DND-41 (cell line): ENCODE results near the gene RPUSD1.

Experiments used
- ATAC-seq: fragments of 200-7000 bp; cut with Tn5 transposase; 3 replicates; pipeline ENCODE4 v1.9.1; 2021; ENCODE audit warnings: low read depth; ENCODE audit not compliant: insufficient read depth
- DNase-seq: peaks from one replicate; pipeline ENCODE4 v3.0.0-alpha.2; 2020
- H2AFZ ChIP-seq: 2 replicates; pipeline ENCODE4 v1.6.0; 2012; ENCODE audit warnings: low read depth, low read length
- H3K27ac ChIP-seq: 2 replicates; pipeline ENCODE4 v1.5.1; 2012; ENCODE audit warnings: low read length, inconsistent platforms
- H3K27me3 ChIP-seq: fragments of 200-600 bp; sonication (generic); 2 replicates; pipeline ENCODE4 v1.6.0; 2012; ENCODE audit warnings: low read length, mild to moderate bottlenecking, inconsistent platforms; ENCODE audit not compliant: insufficient read depth, poor library complexity
- H3K36me3 ChIP-seq: 2 replicates; pipeline ENCODE4 v1.5.1; 2012; ENCODE audit warnings: low read length, inconsistent platforms; ENCODE audit not compliant: insufficient read depth
- H3K4me1 ChIP-seq: 2 replicates; pipeline ENCODE4 v1.5.1; 2012; ENCODE audit warnings: mild to moderate bottlenecking, low read length; ENCODE audit not compliant: insufficient read depth
- H3K4me2 ChIP-seq: 2 replicates; pipeline ENCODE4 v1.6.0; 2012; ENCODE audit warnings: mild to moderate bottlenecking, moderate library complexity, low read length, inconsistent platforms; ENCODE audit not compliant: insufficient read depth
- H3K4me3 ChIP-seq, 2 experiments: fragments of 200-600 bp in 1 of 2; shearing (Covaris generic) in 1 of 2; 2 replicates each; pipeline ENCODE4 v1.5.1; 2012 to 2016; ENCODE audit warnings: inconsistent platforms in 2 of 2, low read length in 2 of 2, mild to moderate bottlenecking in 2 of 2, low read depth in 1 of 2, moderate library complexity in 1 of 2
- H3K79me2 ChIP-seq: 2 replicates; pipeline ENCODE4 v1.6.0; 2012; ENCODE audit warnings: low read length, inconsistent platforms; ENCODE audit not compliant: insufficient read depth
- H3K9ac ChIP-seq: 2 replicates; pipeline ENCODE4 v1.6.0; 2012; ENCODE audit warnings: low read depth, mild to moderate bottlenecking, inconsistent platforms, low read length, moderate library complexity
- H3K9me3 ChIP-seq: 2 replicates; pipeline ENCODE4 v1.5.1; 2012; ENCODE audit warnings: low read length, moderate library complexity, mild to moderate bottlenecking, inconsistent platforms; ENCODE audit not compliant: insufficient read depth, severe bottlenecking
- H4K20me1 ChIP-seq: 2 replicates; pipeline ENCODE4 v1.6.0; 2012; ENCODE audit warnings: low read length; ENCODE audit not compliant: insufficient read depth
- EZH2 ChIP-seq: IDR thresholded peaks from 3 replicates; pipeline ENCODE4 v1.6.1; 2012; ENCODE audit warnings: borderline replicate concordance, low read depth, mild to moderate bottlenecking, moderate library complexity, low read length, inconsistent platforms; ENCODE audit not compliant: severe bottlenecking
- TF ChIP-seq, protein P1 (sequence below): IDR thresholded peaks from 2 replicates; pipeline ENCODE4 v1.5.1; 2012; ENCODE audit warnings: borderline replicate concordance, low read length, moderate library complexity, mild to moderate bottlenecking; ENCODE audit not compliant: poor library complexity, severe bottlenecking; ENCODE audit errors: extremely low read depth

RPUSD1 gene

DNA sequence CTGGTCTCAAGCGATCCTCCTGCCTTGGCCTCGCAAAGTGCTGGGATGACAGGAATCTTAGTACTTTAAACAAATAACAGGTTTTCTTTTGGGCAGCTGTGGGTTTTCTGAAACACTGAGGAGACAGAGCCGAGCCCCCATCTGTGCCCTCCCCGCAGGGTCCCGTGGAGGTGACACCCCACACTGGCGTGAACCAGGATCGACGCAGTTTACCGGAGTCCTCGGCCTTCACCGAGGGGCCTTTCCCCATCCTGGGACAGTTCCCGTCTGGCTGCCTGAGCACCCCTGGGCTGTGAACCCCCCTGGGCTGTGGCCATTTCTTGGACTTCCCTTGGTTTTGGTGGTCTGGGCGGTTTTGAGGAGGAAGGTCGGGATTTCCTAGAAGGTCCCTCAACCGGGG is 27.7 kb upstream of the RPUSD1 start:
- no peak for TF ChIP-seq EZH2
- TF ChIP-seq, protein P1, sequence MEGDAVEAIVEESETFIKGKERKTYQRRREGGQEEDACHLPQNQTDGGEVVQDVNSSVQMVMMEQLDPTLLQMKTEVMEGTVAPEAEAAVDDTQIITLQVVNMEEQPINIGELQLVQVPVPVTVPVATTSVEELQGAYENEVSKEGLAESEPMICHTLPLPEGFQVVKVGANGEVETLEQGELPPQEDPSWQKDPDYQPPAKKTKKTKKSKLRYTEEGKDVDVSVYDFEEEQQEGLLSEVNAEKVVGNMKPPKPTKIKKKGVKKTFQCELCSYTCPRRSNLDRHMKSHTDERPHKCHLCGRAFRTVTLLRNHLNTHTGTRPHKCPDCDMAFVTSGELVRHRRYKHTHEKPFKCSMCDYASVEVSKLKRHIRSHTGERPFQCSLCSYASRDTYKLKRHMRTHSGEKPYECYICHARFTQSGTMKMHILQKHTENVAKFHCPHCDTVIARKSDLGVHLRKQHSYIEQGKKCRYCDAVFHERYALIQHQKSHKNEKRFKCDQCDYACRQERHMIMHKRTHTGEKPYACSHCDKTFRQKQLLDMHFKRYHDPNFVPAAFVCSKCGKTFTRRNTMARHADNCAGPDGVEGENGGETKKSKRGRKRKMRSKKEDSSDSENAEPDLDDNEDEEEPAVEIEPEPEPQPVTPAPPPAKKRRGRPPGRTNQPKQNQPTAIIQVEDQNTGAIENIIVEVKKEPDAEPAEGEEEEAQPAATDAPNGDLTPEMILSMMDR = no peak
- no peaks in the 10 kb centered on the region for H4K20me1 ChIP-seq
- H3K9ac ChIP-seq = no peak overlapping the region
- H3K4me2 ChIP-seq = no peak overlapping the region
- DNase-seq (no peak), ATAC-seq (no peak)
- no peak overlapping the region for H2AFZ ChIP-seq
- H3K27me3 ChIP-seq = no peaks in the 10 kb centered on the region
- H3K27ac ChIP-seq = no peak overlapping the region
- no peaks in the 10 kb centered on the region for H3K9me3 ChIP-seq
- H3K36me3 ChIP-seq = no peaks in the 10 kb centered on the region
- no peak overlapping the region for H3K4me3 ChIP-seq
- no peaks in the 10 kb centered on the region for H3K79me2 ChIP-seq
- no peaks in the 10 kb centered on the region for H3K4me1 ChIP-seq

DNA sequence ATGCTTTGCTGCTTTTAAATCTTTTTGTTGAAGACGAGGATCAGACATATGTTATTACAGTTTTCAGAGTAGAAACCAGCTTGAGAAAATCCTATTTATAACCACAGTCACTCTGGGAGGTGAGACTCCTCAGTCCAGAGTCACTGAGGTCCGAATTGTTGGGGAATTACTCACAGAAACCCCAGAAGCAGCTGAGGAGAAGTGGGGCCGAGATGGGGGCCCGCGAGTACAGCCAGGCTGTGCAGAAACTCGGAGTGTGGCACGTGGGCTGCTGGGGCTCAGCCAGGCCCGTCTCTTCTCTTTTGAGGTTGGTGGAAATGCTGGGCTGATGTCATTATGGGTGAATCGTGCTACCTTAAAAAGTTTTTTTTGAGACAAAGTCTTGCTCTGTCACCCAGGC is 26.8 kb upstream of the RPUSD1 start:
- no peak for ATAC-seq
- H3K27ac ChIP-seq = no peak overlapping the region
- no peak overlapping the region for H3K4me2 ChIP-seq

DNA sequence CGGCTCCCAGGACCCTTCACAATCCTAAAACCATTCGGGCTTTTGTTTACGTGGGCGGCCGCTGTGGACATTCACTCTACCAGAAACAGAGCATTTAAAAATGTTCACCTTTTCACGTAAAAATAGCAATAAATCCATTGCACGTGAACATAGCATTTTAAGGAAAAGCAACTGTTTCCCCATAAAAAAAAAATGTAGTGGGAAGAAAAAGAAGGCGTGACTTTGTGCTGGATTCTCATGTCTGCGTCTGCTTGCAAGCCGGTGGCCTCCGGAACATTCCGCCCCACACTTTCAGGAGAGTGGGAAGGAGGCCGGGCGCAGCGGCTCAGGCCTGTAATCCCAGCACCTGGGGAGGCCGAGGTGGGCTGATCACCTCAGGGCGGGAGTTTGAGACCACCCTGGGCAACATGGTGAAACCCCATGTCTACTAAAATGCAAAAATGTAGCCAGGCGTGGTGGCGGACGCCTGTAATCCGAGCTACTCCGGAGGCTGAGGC is 25.8 kb upstream of the RPUSD1 start:
- H3K9me3 ChIP-seq = no peaks in the 10 kb centered on the region

More for the DNA sequence above, 26.8 kb upstream of the RPUSD1 start:
- no peak overlapping the region for H3K4me3 ChIP-seq
- H3K79me2 ChIP-seq = no peaks in the 10 kb centered on the region
- no peak for TF ChIP-seq EZH2
- TF ChIP-seq, protein P1 = no peak
- H3K27me3 ChIP-seq = no peaks in the 10 kb centered on the region
- H2AFZ ChIP-seq = no peak overlapping the region
- no peaks in the 10 kb centered on the region for H3K36me3 ChIP-seq
- H3K4me1 ChIP-seq = no peaks in the 10 kb centered on the region
- DNase-seq = no peak
- H3K9me3 ChIP-seq = no peaks in the 10 kb centered on the region
- no peaks in the 10 kb centered on the region for H4K20me1 ChIP-seq
- no peak overlapping the region for H3K9ac ChIP-seq

More for the DNA sequence above, 25.8 kb upstream of the RPUSD1 start:
- no peaks in the 10 kb centered on the region for H3K36me3 ChIP-seq
- no peaks in the 10 kb centered on the region for H3K79me2 ChIP-seq
- H4K20me1 ChIP-seq = no peaks in the 10 kb centered on the region
- H3K4me2 ChIP-seq = no peak overlapping the region
- H3K4me3 ChIP-seq = no peak overlapping the region
- no peak for TF ChIP-seq EZH2
- TF ChIP-seq, protein P1 = no peak
- no peak overlapping the region for H2AFZ ChIP-seq
- H3K27me3 ChIP-seq = no peaks in the 10 kb centered on the region
- ATAC-seq = no peak
- no peak for DNase-seq
- H3K27ac ChIP-seq = no peak overlapping the region
- no peak overlapping the region for H3K9ac ChIP-seq
- H3K4me1 ChIP-seq = no peaks in the 10 kb centered on the region
